Panc1 (cell line): ENCODE measurements around the gene XAF1. TPM values are rescaled to one million over a fixed set of nuclear protein-coding genes. Genes with fewer than 3 reads are reported as not detected.

Source experiments
- ATAC-seq: fragments of 200-7000 bp; cut with Tn5 transposase; 2 replicates; pipeline ENCODE4 v1.9.1; 2020; ENCODE audit warnings: mild to moderate bottlenecking, moderate library complexity
- BruUV-seq: library from RNA; stranded (reverse); fragments of 400-500 nt; replicated peaks from 2 replicates; lab custom pipeline; 2021; lab: Mats Ljungman, UMichigan
- CTCF ChIA-PET: fragments of 300-600 bp; sonication (Branson Sonifier 250); formaldehyde crosslinking; loops from one replicate; lab custom pipeline; 2022; ENCODE audit warnings: antibody characterized with exemption; lab: Charles Lee
- POLR2A ChIA-PET: fragments of 300-600 bp; sonication (Branson Sonifier 250); formaldehyde crosslinking; loops from one replicate; lab custom pipeline; 2022; ENCODE audit warnings: antibody characterized with exemption; lab: Charles Lee
- DNase-seq: peaks from one replicate; pipeline ENCODE4 v3.0.0-alpha.2; 2010; ENCODE audit warnings: low read depth, low spot score
- H3K27ac ChIP-seq: 2 replicates; pipeline ENCODE4 v1.5.1; 2011; ENCODE audit warnings: mild to moderate bottlenecking, low read length, inconsistent platforms
- H3K27me3 ChIP-seq: fragments of 200-500 bp; sonication (Bioruptor generic); 2 replicates; pipeline ENCODE4 v1.6.0; 2014; ENCODE audit warnings: low read length, inconsistent platforms; ENCODE audit not compliant: control insufficient read depth, insufficient read depth
- H3K36me3 ChIP-seq: fragments of 200-500 bp; sonication (Bioruptor generic); 2 replicates; pipeline ENCODE4 v1.5.1; 2014; ENCODE audit warnings: inconsistent platforms, mild to moderate bottlenecking, low read length, moderate library complexity; ENCODE audit not compliant: control insufficient read depth, insufficient read depth
- H3K4me1 ChIP-seq: 2 replicates; pipeline ENCODE4 v1.5.1; 2011; ENCODE audit warnings: inconsistent platforms, mild to moderate bottlenecking, low read length, moderate library complexity; ENCODE audit not compliant: control insufficient read depth, insufficient read depth
- H3K4me3 ChIP-seq, 2 experiments: 2 replicates each; pipeline ENCODE4 v1.5.1; 2011 to 2012; ENCODE audit warnings: low read depth in 2 of 2, low read length in 2 of 2, mild to moderate bottlenecking in 2 of 2, inconsistent platforms in 1 of 2, moderate library complexity in 1 of 2
- H3K9me3 ChIP-seq: fragments of 200-500 bp; sonication (Bioruptor generic); 2 replicates; pipeline ENCODE4 v1.5.1; 2014; ENCODE audit warnings: low read depth, mild to moderate bottlenecking, inconsistent platforms, low read length, moderate library complexity; ENCODE audit not compliant: control insufficient read depth, insufficient read depth
- POLR2AphosphoS5 ChIP-seq: IDR thresholded peaks from 2 replicates; pipeline ENCODE4 v1.6.1; 2012; ENCODE audit warnings: mild to moderate bottlenecking, low read depth, low read length, moderate library complexity
- SIN3A ChIP-seq: IDR thresholded peaks from 2 replicates; pipeline ENCODE4 v1.6.1; 2012; ENCODE audit warnings: low read depth, mild to moderate bottlenecking, low read length, moderate library complexity, borderline replicate concordance; ENCODE audit not compliant: insufficient read depth
- TCF7L2 ChIP-seq: IDR thresholded peaks from 2 replicates; pipeline ENCODE4 v1.6.1; 2011; ENCODE audit warnings: mild to moderate bottlenecking, low read depth, low read length, inconsistent platforms
- in situ Hi-C: cut with HindIII; loops from 2 replicates; pipeline ENCODE4 v1.10.0; 2016; ENCODE audit warnings: low sequenced_read_pairs, low pct_unique_long_range_greater_than_20kb
- intact Hi-C: fragments of 100-400 bp; cut with micrococcal nuclease; formaldehyde crosslinking; loops from one replicate; pipeline ENCODE4 v1.10.0; 2022; ENCODE audit not compliant: unreplicated experiment
- total RNA-seq: library from RNA; stranded (reverse); gene quantifications from one replicate; pipeline ENCODE4 v1.2.1, GENCODE V29; 2021; ENCODE audit not compliant: unreplicated experiment
- TF ChIP-seq, protein P1 (sequence below), 2 experiments: IDR thresholded peaks; 2 replicates each; pipeline ENCODE4 v1.6.1; 2011 to 2012; ENCODE audit warnings: low read depth in 2 of 2, control low read depth in 1 of 2, low read length in 1 of 2, mild to moderate bottlenecking in 1 of 2, moderate library complexity in 1 of 2; ENCODE audit not compliant: insufficient read depth in 1 of 2
- TF ChIP-seq, protein P2 (sequence below): fragments of 450-650 bp; IDR thresholded peaks from 2 replicates; pipeline ENCODE4 v1.5.1; 2017; ENCODE audit warnings: mild to moderate bottlenecking

XAF1 gene
- total RNA-seq, 1 experiment from 2014 or later, result 3.5 TPM

DNA sequence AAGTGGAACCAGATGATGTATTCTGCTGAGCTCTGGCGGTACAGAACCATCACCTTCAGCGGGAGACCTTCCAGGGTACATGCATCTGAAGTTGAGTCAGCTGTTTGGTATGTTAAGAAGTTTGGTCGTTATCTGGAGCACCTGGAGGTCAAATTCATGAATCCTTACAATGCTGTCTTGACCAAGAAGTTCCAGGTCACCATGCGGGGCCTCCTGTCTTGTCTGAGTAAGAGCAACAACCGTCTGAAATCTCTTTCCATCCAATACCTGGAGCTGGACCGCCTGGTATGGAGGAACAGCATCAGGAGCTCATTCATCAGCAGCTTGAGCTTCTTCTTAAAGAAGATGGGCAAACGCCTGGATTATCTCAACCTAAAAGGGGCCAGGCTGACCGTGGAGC is 24.2 kb downstream of the XAF1 start:
- POLR2A ChIA-PET, result no interaction called here

DNA sequence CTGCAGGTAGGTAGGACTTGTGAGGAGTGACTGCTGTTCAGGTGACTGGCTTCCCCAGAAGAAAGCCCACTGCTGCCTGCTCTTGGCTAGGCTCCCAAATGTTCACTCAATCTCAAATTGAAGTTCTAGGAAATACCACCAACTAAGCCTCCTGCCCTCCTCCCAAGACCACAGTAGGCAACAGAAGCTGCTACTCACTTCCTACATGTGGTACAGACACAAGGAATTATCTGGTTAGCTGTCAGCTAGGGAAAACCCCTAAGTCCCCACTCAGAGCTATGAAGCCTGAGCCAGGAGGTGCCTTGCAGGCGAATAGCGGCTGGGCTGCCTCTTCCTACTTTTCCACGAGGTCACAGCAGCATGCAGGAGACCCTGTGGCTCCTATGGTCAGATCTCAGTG is 25.0 kb downstream of the XAF1 start:
- no TSS peak for BruUV-seq
- no peaks in the 10 kb centered on the region for H3K9me3 ChIP-seq
- no peak overlapping the region for H3K27ac ChIP-seq
- H3K36me3 ChIP-seq, result no peaks in the 10 kb centered on the region
- CTCF ChIA-PET, result no interaction called here
- no peak for ATAC-seq
- DNase-seq, result no peak
- TF ChIP-seq TCF7L2, result no peak
- no peak for TF ChIP-seq SIN3A
- TF ChIP-seq, protein P1, sequence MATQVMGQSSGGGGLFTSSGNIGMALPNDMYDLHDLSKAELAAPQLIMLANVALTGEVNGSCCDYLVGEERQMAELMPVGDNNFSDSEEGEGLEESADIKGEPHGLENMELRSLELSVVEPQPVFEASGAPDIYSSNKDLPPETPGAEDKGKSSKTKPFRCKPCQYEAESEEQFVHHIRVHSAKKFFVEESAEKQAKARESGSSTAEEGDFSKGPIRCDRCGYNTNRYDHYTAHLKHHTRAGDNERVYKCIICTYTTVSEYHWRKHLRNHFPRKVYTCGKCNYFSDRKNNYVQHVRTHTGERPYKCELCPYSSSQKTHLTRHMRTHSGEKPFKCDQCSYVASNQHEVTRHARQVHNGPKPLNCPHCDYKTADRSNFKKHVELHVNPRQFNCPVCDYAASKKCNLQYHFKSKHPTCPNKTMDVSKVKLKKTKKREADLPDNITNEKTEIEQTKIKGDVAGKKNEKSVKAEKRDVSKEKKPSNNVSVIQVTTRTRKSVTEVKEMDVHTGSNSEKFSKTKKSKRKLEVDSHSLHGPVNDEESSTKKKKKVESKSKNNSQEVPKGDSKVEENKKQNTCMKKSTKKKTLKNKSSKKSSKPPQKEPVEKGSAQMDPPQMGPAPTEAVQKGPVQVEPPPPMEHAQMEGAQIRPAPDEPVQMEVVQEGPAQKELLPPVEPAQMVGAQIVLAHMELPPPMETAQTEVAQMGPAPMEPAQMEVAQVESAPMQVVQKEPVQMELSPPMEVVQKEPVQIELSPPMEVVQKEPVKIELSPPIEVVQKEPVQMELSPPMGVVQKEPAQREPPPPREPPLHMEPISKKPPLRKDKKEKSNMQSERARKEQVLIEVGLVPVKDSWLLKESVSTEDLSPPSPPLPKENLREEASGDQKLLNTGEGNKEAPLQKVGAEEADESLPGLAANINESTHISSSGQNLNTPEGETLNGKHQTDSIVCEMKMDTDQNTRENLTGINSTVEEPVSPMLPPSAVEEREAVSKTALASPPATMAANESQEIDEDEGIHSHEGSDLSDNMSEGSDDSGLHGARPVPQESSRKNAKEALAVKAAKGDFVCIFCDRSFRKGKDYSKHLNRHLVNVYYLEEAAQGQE (IDR thresholded peaks at IDR 0.05; ENCODE audit: insufficient read depth in 1 of 2, low read depth in 2 of 2, low read length in 1 of 2), result no peak
- TF ChIP-seq POLR2AphosphoS5, result no peak
- TF ChIP-seq, protein P2, sequence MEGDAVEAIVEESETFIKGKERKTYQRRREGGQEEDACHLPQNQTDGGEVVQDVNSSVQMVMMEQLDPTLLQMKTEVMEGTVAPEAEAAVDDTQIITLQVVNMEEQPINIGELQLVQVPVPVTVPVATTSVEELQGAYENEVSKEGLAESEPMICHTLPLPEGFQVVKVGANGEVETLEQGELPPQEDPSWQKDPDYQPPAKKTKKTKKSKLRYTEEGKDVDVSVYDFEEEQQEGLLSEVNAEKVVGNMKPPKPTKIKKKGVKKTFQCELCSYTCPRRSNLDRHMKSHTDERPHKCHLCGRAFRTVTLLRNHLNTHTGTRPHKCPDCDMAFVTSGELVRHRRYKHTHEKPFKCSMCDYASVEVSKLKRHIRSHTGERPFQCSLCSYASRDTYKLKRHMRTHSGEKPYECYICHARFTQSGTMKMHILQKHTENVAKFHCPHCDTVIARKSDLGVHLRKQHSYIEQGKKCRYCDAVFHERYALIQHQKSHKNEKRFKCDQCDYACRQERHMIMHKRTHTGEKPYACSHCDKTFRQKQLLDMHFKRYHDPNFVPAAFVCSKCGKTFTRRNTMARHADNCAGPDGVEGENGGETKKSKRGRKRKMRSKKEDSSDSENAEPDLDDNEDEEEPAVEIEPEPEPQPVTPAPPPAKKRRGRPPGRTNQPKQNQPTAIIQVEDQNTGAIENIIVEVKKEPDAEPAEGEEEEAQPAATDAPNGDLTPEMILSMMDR, result no peak
- in situ Hi-C loops (no loop called here), intact Hi-C loops (no loop called here)
- H3K4me1 ChIP-seq, result no peaks in the 10 kb centered on the region
- peaks cover 5% of the 10 kb centered on the region for H3K27me3 ChIP-seq
- POLR2A ChIA-PET, result no interaction called here
- no peak overlapping the region for H3K4me3 ChIP-seq

More for the DNA sequence above, 24.2 kb downstream of the XAF1 start:
- Histone ChIP-seq H3K27ac (no peak overlapping the region), H3K36me3 (no peaks in the 10 kb centered on the region), H3K27me3 (peaks cover 5% of the 10 kb centered on the region), H3K9me3 (no peaks in the 10 kb centered on the region), H3K4me1 (no peaks in the 10 kb centered on the region), H3K4me3 (no peak overlapping the region)
- intact Hi-C loops (no loop called here), in situ Hi-C loops (no loop called here)
- CTCF ChIA-PET, result no interaction called here
- TF ChIP-seq POLR2AphosphoS5 (no peak), TCF7L2 (no peak), SIN3A (no peak)
- TF ChIP-seq, protein P1 (IDR thresholded peaks at IDR 0.05; ENCODE audit: insufficient read depth in 1 of 2, low read depth in 2 of 2, low read length in 1 of 2), result no peak
- TF ChIP-seq, protein P2, result no peak
- no TSS peak for BruUV-seq
- DNase-seq (no peak), ATAC-seq (no peak)
